ENCODE data around the gene UFD1. TPM values are rescaled to one million over a fixed set of nuclear protein-coding genes. Genes with fewer than 3 reads are reported as not detected.

Gene UFD1
- total and polyA plus RNA-seq, 2 of the 13 experiments (the other 11 are each of a cell fraction or from before 2014, with no cell fraction given) = 47.9 to 51.1 TPM

DNA sequence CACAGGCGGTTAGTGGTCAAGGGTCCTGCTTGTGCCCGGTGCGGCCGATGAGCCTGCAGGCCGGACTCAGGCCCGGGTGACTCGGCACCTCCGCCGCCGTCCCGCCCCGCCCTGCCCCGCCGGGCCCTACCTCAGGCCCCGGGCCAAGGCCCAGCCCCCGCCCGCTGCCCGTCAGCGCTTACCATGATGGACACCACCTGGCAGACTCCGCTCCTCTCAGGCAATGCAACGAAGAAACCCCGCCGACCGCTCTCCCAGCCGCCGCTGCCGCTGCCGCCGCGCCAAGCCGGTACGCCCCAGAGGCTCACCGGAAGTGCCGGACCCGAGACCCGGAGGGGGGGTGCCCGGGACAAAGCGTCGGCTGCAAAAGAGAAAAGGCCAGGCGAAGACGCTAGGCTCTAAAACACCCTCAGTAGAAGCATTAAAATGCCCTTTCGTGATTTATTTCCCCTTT is at the start of gene UFD1 (continued):
- TF ChIP-seq FOXM1 (CRISPR knock-in tag; IDR thresholded peaks at IDR 0.05) (no peak), ZFP36L1 (CRISPR knock-in tag; IDR thresholded peaks at IDR 0.05) (no peak), ZNF430 (CRISPR knock-in tag; IDR thresholded peaks at IDR 0.05) (no peak), ZNF318 (CRISPR knock-in tag; IDR thresholded peaks at IDR 0.05) (no peak), TBP (CRISPR knock-in tag; IDR thresholded peaks at IDR 0.05) (no peak), SMAD9 (CRISPR knock-in tag; IDR thresholded peaks at IDR 0.05) (no peak), ATF7 (IDR thresholded peaks at IDR 0.05) (peak; percentile 79), ATF7 (CRISPR knock-in tag; IDR thresholded peaks at IDR 0.05) (no peak), KDM5B (CRISPR knock-in tag; IDR thresholded peaks at IDR 0.05; ENCODE audit: borderline replicate concordance) (peak; percentile 50; the same call in 1 of the 2 replicates), ARNT (IDR thresholded peaks at IDR 0.05) (no peak), ZNF460 (CRISPR knock-in tag; IDR thresholded peaks at IDR 0.05; ENCODE audit: borderline replicate concordance) (no peak), NFE2L1 (CRISPR knock-in tag; IDR thresholded peaks at IDR 0.05; ENCODE audit: borderline replicate concordance) (no peak), NONO (IDR thresholded peaks at IDR 0.05) (no peak), NONO (CRISPR knock-in tag; conservative IDR thresholded peaks at IDR 0.05) (no peak), ZEB1 (IDR thresholded peaks at IDR 0.05; ENCODE audit: insufficient replicate concordance, low read depth) (peak; percentile 68), HNRNPLL (IDR thresholded peaks at IDR 0.05; ENCODE audit: low read depth, low read length, poor library complexity, severe bottlenecking) (peak; percentile 84), KAT7 (CRISPR knock-in tag; IDR thresholded peaks at IDR 0.05; ENCODE audit: borderline replicate concordance) (0 out of 2 replicates have a peak, but pooled peaks have one; percentile 9), ZSCAN31 (CRISPR knock-in tag; IDR thresholded peaks at IDR 0.05; ENCODE audit: low read depth) (0 out of 2 replicates have a peak, but pooled peaks have one; percentile 20), MEIS1 (CRISPR knock-in tag; IDR thresholded peaks at IDR 0.05; ENCODE audit: borderline replicate concordance) (no peak), YEATS2 (CRISPR knock-in tag; IDR thresholded peaks at IDR 0.05; ENCODE audit: borderline replicate concordance) (no peak)
- TF ChIP-seq, protein P1, sequence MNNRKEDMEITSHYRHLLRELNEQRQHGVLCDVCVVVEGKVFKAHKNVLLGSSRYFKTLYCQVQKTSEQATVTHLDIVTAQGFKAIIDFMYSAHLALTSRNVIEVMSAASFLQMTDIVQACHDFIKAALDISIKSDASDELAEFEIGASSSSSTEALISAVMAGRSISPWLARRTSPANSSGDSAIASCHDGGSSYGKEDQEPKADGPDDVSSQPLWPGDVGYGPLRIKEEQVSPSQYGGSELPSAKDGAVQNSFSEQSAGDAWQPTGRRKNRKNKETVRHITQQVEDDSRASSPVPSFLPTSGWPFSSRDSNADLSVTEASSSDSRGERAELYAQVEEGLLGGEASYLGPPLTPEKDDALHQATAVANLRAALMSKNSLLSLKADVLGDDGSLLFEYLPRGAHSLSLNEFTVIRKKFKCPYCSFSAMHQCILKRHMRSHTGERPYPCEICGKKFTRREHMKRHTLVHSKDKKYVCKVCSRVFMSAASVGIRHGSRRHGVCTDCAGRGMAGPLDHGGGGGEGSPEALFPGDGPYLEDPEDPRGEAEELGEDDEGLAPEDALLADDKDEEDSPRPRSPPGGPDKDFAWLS (CRISPR knock-in tag; IDR thresholded peaks at IDR 0.05; ENCODE audit: borderline replicate concordance) = no peak

Data from HepG2 (cell line).